ENCODE data around the gene AUTS2. TPM values are rescaled to one million over a fixed set of nuclear protein-coding genes. Genes with fewer than 3 reads are reported as not detected.

The AUTS2 gene
- total RNA-seq, 3 donors from 2014 or later = 31.2 to 67.6 (median 36.5) TPM

DNA sequence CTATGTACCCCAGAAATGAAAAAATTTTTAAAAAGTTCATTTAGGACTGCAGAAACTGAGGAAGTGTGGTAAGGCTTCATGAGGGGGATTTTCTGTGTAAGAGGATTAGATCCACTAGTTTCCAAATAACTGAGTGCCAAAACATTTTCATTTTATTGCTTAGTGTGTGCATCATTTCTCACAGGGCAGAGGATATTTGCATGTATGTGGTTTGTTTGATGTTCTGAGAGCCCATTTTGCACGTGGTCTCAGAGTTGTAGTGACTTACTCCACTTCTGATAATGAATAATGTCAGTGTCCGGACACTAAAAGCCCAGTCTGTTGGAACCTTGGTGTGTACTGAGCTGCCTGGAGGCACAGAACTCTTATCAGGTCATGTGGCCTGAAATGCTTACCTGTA, 299.9 kb downstream of the AUTS2 start:
- no peaks in the 10 kb centered on the region for H3K36me3 ChIP-seq (ENCODE audit: low read depth)
- H3K4me1 ChIP-seq (ENCODE audit: low read depth) = no peaks in the 10 kb centered on the region
- DNase-seq (no peak), ATAC-seq (no peak)
- no peaks in the 10 kb centered on the region for H3K9me3 ChIP-seq
- intact Hi-C loops (cut with DNase I, micrococcal nuclease) = no loop called here
- no peak overlapping the region for H3K4me3 ChIP-seq
- TF ChIP-seq, protein P1, sequence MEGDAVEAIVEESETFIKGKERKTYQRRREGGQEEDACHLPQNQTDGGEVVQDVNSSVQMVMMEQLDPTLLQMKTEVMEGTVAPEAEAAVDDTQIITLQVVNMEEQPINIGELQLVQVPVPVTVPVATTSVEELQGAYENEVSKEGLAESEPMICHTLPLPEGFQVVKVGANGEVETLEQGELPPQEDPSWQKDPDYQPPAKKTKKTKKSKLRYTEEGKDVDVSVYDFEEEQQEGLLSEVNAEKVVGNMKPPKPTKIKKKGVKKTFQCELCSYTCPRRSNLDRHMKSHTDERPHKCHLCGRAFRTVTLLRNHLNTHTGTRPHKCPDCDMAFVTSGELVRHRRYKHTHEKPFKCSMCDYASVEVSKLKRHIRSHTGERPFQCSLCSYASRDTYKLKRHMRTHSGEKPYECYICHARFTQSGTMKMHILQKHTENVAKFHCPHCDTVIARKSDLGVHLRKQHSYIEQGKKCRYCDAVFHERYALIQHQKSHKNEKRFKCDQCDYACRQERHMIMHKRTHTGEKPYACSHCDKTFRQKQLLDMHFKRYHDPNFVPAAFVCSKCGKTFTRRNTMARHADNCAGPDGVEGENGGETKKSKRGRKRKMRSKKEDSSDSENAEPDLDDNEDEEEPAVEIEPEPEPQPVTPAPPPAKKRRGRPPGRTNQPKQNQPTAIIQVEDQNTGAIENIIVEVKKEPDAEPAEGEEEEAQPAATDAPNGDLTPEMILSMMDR (IDR thresholded peaks at IDR 0.05) = no peak

DNA sequence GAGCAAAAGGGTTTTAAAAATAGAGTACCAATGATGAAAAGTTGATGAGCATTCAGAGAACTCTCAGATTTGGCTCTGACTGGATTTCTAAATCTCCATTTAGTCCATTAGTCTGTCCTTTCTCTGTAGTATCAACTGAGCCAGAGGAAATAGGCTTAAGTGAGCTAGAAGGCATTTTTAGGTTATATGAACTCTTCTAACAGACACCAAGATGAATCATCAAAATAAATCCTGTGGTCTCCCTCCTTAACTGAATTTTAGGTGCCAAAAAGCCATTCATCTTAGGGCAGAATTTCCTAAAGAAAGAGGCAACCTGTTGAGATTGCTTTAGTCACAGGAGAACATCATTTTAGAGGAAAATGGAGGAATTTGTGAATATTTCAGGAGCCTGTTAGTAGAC, 305.1 kb downstream of the AUTS2 start:
- TF ChIP-seq, protein P1 (IDR thresholded peaks at IDR 0.05) = no peak
- no peak overlapping the region for H3K4me3 ChIP-seq

GRCh38 chr7:69906283-69906995, 308.2 kb downstream of the AUTS2 start:
- peaks cover 5% of the 10 kb centered on the region for H3K4me1 ChIP-seq (ENCODE audit: low read depth)
- ATAC-seq (no peak), DNase-seq (no peak)
- peaks cover 13% of the 10 kb centered on the region for H3K9me3 ChIP-seq
- H3K4me3 ChIP-seq = no peak overlapping the region
- intact Hi-C loops (cut with DNase I, micrococcal nuclease) = no loop called here
- no peaks in the 10 kb centered on the region for H3K36me3 ChIP-seq (ENCODE audit: low read depth)
- TF ChIP-seq, protein P1 (IDR thresholded peaks at IDR 0.05) = no peak

More for the DNA sequence above, 305.1 kb downstream of the AUTS2 start:
- no peak for ATAC-seq
- Histone ChIP-seq H3K36me3 (ENCODE audit: low read depth) (no peaks in the 10 kb centered on the region), H3K9me3 (no peaks in the 10 kb centered on the region), H3K4me1 (ENCODE audit: low read depth) (peaks cover 5% of the 10 kb centered on the region)
- intact Hi-C loops (cut with DNase I, micrococcal nuclease) = no loop called here
- DNase-seq = no peak

DNA sequence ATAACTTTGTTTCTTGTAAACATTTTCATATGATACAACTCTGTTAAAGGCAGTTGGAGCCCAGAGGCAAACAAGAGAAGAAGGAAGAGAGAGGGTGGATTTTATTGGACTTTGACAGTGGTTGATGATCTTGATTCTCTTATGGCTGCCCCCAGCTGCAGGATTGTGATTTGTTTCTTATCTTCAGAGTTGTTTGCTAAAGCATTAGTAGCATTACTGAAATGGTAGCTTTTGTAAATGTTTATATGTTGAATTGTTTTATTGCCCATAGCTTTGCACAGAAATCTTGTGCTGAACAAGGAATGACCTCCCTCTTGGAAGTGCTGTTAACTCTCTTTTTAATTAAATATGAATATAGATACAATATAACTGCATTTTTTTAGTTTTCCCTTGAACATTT, 309.4 kb downstream of the AUTS2 start:
- Histone ChIP-seq H3K4me1 (ENCODE audit: low read depth) (peaks cover 5% of the 10 kb centered on the region), H3K4me3 (no peak overlapping the region), H3K9me3 (peaks cover 20% of the 10 kb centered on the region), H3K36me3 (ENCODE audit: low read depth) (no peaks in the 10 kb centered on the region)
- DNase-seq (peak in 1 of 3 donors; percentile 36), ATAC-seq (peak; percentile 77)
- TF ChIP-seq, protein P1 (IDR thresholded peaks at IDR 0.05) = no peak
- intact Hi-C loops (cut with DNase I, micrococcal nuclease) = no loop called here

- intact Hi-C loops (cut with DNase I, micrococcal nuclease) = no loop called here
- Histone ChIP-seq H3K9me3 (peaks cover 20% of the 10 kb centered on the region), H3K4me1 (ENCODE audit: low read depth) (peaks cover 5% of the 10 kb centered on the region), H3K36me3 (ENCODE audit: low read depth) (no peaks in the 10 kb centered on the region), H3K4me3 (no peak overlapping the region)
- ATAC-seq = no peak
- no peak for DNase-seq
- TF ChIP-seq, protein P1 (IDR thresholded peaks at IDR 0.05) = no peak
These were observed 310.2 kb downstream of the AUTS2 start for GRCh38 chr7:69908454-69908853.
